ENCODE measurements around the gene RAP1A.

- TF ChIP-seq POLR2AphosphoS5 (IDR thresholded peaks at IDR 0.05; ENCODE audit: borderline replicate concordance, low read depth, low read length) (no peak), EZH2 (IDR thresholded peaks at IDR 0.05) (no peak), FOXP2 (optimal IDR thresholded peaks at IDR 0.05; ENCODE audit: control extremely low read depth, extremely low read length, insufficient read depth) (no peak)
These were observed 18.7 kb upstream of the RAP1A start for GRCh38 chr1:111600886-111601386.
